Activated T-cell treated with anti-CD3 and anti-CD28 coated beads for 4 hours (primary cell): ENCODE measurements around the gene TRABD2B.

Experiments used
- DNase-seq: peaks from one replicate; pipeline ENCODE4 v3.0.0-alpha.2; 2020

TRABD2B gene

GRCh38 chr1:47991673-47992072 is 5.5 kb downstream of the TRABD2B start:
- no peak for DNase-seq

GRCh38 chr1:47991187-47991586 is 6.0 kb downstream of the TRABD2B start:
- no peak for DNase-seq

- DNase-seq, result no peak
Measured at GRCh38 chr1:47990286-47990685, 6.9 kb downstream of the TRABD2B start.

GRCh38 chr1:47987601-47988000 is 9.6 kb downstream of the TRABD2B start:
- no peak for DNase-seq

- DNase-seq, result no peak
Measured at GRCh38 chr1:47986761-47987200, 10.4 kb downstream of the TRABD2B start.

DNA sequence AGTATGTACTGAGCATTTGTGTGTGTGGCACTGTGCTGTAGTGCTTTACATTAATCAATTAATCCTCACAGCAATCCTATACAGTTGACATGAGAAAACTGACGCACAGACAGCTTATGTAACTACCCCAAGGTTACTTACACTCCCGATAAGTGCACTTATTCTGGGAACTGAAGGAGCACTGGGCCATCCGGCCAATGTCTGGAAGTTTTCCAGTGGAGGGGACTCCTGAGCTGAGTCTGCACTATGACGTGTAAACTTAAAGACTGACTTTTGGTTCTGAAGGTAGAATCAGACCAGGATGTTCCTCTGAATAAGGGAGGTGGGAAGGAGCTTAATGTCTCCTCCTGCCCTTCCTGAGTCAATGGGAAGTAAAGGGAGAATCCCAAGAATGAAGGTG is 12.2 kb downstream of the TRABD2B start:
- no peak for DNase-seq

DNA sequence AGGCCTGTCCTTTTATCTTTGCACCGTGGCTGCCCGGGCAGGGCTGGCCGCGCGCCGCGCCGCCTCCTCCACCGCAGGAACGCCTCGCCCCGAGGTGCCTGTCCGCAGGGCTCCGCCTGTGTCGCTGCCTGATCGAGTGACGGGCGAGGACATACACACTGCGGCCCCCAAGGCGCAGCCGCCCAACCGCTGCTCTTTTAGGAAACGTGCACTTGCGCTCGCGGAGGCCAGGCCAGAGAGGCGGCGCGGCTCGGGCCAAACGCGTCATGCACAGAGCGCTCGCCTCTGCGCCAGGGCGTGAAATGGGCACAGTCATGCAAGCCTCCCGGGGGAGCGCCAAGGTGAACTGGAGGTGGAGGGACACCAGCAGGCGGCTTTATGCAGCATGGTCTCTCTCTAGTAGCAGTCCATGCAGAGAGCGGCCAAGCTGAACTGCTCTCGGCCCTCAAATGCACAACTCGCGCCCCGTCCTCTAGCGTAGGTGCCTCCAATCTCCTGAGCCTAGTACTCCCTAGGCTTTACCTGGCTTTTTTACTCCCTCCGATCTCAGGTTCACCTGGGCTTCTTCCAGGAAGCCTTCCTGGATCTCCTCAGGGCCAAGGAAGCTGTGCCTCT is 12.9 kb downstream of the TRABD2B start:
- DNase-seq, result no peak

DNA sequence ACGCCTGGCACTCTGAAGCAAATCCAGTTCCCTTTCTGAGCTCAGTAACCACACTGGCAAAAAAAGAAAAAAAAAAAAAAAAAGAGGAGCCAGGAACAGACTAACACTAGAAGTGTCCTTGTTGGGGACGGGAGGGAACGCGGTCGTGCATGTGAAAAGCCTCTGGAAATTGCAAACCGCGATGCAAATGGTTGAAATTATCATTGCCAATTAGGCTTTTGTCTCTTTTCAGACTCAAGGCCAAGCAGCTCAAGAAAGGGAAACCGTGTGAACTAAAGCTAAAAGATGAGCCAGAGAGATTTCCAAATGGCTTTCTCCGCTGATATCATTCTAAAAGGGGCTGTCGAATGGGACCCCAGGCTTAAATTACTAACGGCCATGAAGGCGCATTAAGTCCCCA is 13.5 kb downstream of the TRABD2B start:
- DNase-seq, result no peak

GRCh38 chr1:47981667-47982350 is 15.4 kb downstream of the TRABD2B start:
- DNase-seq, result no peak

DNA sequence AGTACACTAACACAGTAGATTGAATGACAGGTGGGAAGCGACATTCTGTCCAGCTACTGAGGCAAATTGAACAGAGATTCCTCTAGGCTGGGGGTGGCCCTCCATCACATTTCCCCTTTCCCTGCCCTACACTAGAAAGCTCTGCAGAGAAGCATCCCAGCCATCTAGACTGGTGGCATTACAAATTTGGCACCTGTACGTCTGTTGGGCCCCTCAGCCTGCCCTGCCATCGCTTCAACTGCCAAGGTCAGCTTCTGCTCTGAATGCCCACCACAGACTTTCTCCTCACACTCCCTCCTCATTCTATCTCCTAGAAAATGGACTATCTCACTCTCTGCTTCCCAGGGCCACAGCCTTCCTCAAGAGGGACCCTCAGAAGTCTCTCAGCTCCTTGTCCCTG is 16.7 kb downstream of the TRABD2B start:
- DNase-seq, result no peak

DNA sequence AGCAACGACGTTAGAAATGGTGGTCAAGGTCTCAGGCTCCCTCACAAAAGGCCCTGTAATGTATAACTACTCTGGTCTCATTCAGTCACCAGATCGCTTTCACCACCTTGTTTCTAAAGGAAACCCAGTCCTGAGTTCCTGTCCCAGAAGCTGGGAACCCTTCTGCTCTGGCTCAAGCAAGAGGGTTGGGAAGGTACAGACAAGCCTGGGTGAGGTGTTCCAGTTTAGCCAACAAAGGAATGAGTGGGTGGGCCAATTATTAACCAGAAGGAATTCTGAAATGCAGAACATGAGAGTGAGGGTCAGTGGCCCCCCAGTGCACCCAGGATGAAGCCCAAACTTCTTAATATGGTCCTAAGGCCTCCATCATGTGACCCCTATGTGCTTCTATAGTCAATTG is 17.5 kb downstream of the TRABD2B start:
- no peak for DNase-seq

DNA sequence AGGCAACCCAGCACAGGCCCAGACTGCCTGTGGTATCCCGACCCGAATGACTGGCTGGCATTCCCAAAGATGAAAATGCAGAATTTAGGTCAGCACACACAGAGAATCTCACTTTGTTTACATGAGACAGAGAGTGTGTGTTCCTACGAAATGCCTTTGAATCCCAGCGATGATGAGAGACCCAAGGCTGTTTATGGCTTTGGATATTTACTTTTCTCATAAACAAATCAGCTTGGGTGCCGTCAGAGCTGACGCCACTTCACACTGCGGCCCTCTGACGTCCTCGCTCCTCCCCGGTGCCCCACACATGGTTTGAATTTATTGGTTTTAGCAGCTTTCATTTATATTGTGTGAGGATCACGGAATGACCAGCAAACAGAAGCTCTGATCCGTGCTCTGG is 18.7 kb downstream of the TRABD2B start:
- DNase-seq, result no peak

GRCh38 chr1:47976728-47977127 is 20.5 kb downstream of the TRABD2B start:
- DNase-seq, result no peak

DNA sequence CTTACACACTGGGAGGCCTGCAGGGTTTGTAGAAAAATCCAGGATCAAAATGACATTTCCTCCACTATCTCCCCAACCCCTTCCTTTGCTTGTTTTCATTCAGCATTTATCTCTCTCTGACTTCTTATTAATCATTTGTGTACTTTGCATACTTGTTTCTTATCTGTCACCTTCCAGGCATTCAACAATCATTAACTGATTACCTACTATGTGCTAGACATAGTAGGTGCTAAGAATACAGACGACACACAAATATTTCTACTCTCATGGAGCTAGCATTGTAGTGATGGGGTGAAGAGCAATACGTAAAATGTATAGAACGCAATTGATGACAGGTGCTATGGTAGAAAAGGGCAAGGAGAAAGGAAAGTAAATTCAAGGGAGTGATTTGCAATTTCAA is 20.9 kb downstream of the TRABD2B start:
- DNase-seq, result no peak

DNA sequence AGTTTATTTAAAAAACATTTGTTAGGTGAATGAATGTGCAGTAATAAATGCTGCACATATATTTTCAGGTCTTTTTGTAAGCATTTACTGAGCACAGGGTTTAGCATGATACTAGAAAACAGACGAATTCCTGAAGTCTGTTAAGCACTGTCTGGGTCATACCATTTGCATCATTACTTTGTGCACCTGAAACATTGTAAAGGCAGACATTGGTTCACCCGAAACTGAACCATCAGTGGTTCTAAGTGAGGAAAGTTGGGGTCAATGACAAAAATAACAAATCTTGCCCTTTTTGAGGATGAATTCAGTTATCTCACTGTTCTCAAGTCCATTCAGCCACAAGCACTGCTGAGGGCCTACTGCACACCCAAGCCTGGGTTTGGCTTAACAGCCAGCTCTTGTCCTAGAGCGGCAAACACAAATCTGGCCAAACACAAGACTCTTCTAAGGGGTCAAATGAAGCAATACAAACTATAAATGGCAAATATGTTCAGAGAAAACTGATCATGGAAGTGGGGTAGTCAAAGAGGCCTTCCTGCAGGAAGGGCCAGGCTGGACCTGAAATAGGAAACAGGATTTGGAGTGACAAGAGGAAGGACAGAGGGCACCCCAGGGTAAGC is 21.8 kb downstream of the TRABD2B start:
- DNase-seq, result no peak

DNA sequence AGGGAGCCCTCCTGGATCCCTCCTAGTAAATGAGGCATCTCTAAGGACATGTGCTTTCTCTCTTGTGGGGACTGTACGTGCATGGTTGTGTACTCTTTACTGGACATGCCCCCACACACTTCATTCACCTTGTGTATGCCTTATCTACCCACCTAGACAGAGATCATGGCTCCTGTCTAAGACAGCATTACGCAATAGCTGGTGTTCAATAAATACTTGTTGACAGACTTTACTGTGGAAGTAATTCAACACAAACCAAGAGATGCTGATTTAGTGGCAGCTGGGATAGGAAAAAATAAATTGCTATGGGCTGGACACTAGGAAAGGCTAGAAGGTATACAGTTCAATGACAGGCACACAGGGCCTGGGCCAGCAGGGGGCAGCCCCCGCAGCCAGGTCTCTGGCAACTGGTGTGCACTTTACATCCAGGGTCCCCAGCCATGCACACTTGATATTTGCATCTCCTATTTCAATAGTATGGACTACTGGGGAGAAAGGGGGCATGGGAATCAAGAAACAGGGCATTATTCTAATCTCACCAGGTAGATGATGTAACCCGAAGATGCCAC is 24.2 kb downstream of the TRABD2B start:
- DNase-seq, result no peak

GRCh38 chr1:47971385-47972160 is 25.6 kb downstream of the TRABD2B start:
- no peak for DNase-seq

DNA sequence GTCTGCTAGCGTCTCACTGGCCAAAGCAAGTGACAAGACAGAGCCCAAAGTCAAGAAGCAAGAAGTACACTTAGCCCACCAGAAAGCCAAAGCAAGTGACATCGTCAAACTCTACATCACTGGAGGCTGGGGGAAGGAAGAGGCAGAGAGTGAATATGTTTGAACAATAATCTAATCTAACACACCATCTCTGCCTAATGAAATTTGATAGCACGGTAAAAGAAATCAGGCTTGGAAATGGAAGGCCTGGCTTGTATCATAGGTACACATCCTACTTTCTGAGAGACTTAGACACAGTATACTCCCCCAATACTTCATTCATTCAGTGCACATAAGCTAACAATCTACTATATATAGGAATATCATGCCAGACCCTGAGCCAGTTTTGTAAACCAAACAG is 26.3 kb downstream of the TRABD2B start:
- no peak for DNase-seq

DNA sequence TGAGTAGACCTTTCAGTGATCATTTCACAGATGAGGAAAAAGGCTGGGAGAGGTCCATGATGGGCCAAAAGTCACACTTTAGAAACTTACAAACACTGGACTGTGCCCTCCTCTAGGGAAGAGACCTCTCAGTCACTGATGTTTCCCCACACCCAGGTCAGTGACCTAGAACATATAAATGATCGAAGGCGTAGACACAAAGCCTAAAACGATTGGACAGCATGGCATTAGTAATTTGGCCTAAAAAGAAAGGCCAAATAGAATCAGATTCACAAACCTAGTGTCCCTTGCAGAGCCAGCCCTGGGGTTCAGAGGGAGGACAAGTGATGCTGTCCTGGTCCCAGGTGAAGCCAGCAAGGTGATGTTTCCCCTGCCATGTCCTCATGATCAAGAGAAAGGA is 27.7 kb downstream of the TRABD2B start:
- DNase-seq, result no peak

- DNase-seq, result no peak
Measured at GRCh38 chr1:47968556-47968888, 28.7 kb downstream of the TRABD2B start.

- no peak for DNase-seq
Measured at GRCh38 chr1:47967864-47968555, 29.2 kb downstream of the TRABD2B start.

DNA sequence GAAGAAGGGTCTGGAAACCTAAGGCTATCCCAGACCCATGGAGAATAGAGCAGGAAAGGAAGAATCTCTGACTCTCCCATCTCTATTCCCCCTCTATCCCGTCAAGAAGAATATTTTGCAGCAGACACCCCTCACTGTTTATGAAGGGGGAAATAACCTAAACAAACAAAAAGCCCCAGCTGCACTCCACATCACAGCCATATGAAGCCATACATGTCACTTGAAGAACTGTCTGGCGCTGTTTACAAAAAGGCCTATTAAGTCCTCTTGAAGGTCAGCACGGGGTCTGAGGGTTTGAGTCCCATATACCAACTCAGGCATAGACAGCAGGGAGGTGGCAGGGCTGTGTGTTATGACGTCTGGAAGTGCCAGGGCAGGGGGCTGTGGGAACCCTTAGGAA is 31.4 kb downstream of the TRABD2B start:
- no peak for DNase-seq

- no peak for DNase-seq
Measured at GRCh38 chr1:47964636-47965035, 32.5 kb downstream of the TRABD2B start.
